Measurements from ENCODE around the gene SLC45A3. TPM values are rescaled to one million over a fixed set of nuclear protein-coding genes. Genes with fewer than 3 reads are reported as not detected.
"Not testable (repeated sequence)": the region's sequence is repeated elsewhere in the genome, so short reads cannot be mapped to it uniquely, and the experiment has no call there.

SLC45A3 gene
- total and polyA plus RNA-seq, 2 of the 8 experiments (the other 6 are each of a cell fraction or from before 2014, with no cell fraction given): 13.0 to 14.3 TPM

- H3K27ac ChIP-seq (ENCODE audit: low read depth, low read length); H3K14ac ChIP-seq (ENCODE audit: insufficient read length); H3K18ac ChIP-seq (ENCODE audit: extremely low read depth, low read length); H3K4ac ChIP-seq (replicated peaks; ENCODE audit: insufficient read length, low read depth, low read length); H3K4me1 ChIP-seq (replicated peaks in 1 of 4; ENCODE audit: control insufficient read depth in 3 of 4, insufficient read depth in 4 of 4, low read length in 3 of 4); DNase-seq (ENCODE audit: low read depth in 1 of 2, low spot score in 2 of 2); FAIRE-seq; H2BK12ac ChIP-seq (ENCODE audit: low read depth, low read length); H2AFZ ChIP-seq (ENCODE audit: low read length); H3K23ac ChIP-seq (ENCODE audit: insufficient read length); H4K8ac ChIP-seq (ENCODE audit: extremely low read depth, insufficient read depth, low read length); H2AK5ac ChIP-seq (ENCODE audit: low read depth, low read length); H3K79me2 ChIP-seq (ENCODE audit: control insufficient read depth in 1 of 2, insufficient read depth in 2 of 2, low read length in 2 of 2); H3K23me2 ChIP-seq (ENCODE audit: low read depth, low read length); H2BK5ac ChIP-seq (ENCODE audit: low read depth, low read length); H2BK15ac ChIP-seq (ENCODE audit: low read length); H3K4me3 ChIP-seq (ENCODE audit: extremely low read depth in 1 of 4, insufficient read depth in 2 of 4, low read depth in 3 of 4, low read length in 4 of 4); H4K20me1 ChIP-seq (replicated peaks in 1 of 2; ENCODE audit: control insufficient read depth in 1 of 2, insufficient read depth in 2 of 2, low read length in 2 of 2); H4K5ac ChIP-seq (ENCODE audit: insufficient read length, low read depth, low read length); H3K4me2 ChIP-seq (ENCODE audit: insufficient read depth in 1 of 2, low read depth in 2 of 2, low read length in 2 of 2); H4K91ac ChIP-seq (replicated peaks; ENCODE audit: insufficient read length, low read length); H3K56ac ChIP-seq (replicated peaks; ENCODE audit: insufficient read length, low read depth, low read length); H3K79me1 ChIP-seq (ENCODE audit: low read depth, low read length); H2BK20ac ChIP-seq (ENCODE audit: low read length); H3K36me3 ChIP-seq (ENCODE audit: control insufficient read depth in 2 of 4, insufficient read depth in 4 of 4, low read length in 3 of 4); H3K9me3 ChIP-seq (ENCODE audit: insufficient read depth in 2 of 2, low read depth in 1 of 2, low read length in 1 of 2); H3K9ac ChIP-seq (replicated peaks in 1 of 4; ENCODE audit: extremely low read depth in 1 of 4, low read depth in 3 of 4, low read length in 3 of 4); H2BK120ac ChIP-seq (replicated peaks; ENCODE audit: low read depth, low read length); H3K27me3 ChIP-seq (replicated peaks in 1 of 4; ENCODE audit: control insufficient read depth in 3 of 4, extremely low read depth in 1 of 4, insufficient read depth in 3 of 4, low read length in 3 of 4): not testable (repeated sequence)
- POLR2A ChIA-PET (ENCODE audit: partially characterized antibody): interaction anchor here (0.6 to 2.9 kb wide), 5 partner anchors 10 to 76 kb away, joined by 3 to 11 read pairs (median 3); no protein-coding TSS in a partner anchor
- CTCF ChIA-PET (ENCODE audit: partially characterized antibody): interaction anchor here (0.7 to 19.2 kb wide), 11 partner anchors 12 to 342 kb away, joined by 3 to 282 read pairs (median 5); no protein-coding TSS in a partner anchor
- 89% methylated on average over 7 of the region's 7 CpGs; no CpG with 5 or more reads in 1 of the 2 experiments for WGBS, 2 experiments (ENCODE audit: extremely low coverage in 1 of 2, insufficient coverage in 1 of 2, insufficient read length in 1 of 2, insufficient replicate concordance in 2 of 2, low coverage in 1 of 2, low lambda C conversion rate in 2 of 2, missing lambda C conversion rate in 1 of 2)
Measured at GRCh38 chr1:205636138-205636530, 44.2 kb downstream of the SLC45A3 start.

All from H1 (cell line).